GM10266 (cell line): ENCODE data around the gene DBN1.
A peak's percentile ranks its signal among the peaks of the same experiment; 100 is the strongest.

Experiments used
- DNase-seq: peaks from one replicate; pipeline ENCODE4 v3.0.0; 2012; ENCODE audit errors: extremely low spot score
- CTCF ChIP-seq: IDR thresholded peaks from 2 replicates; pipeline ENCODE4 v1.5.1; 2012; ENCODE audit warnings: mild to moderate bottlenecking, low read depth; ENCODE audit not compliant: control insufficient read depth, insufficient read depth; ENCODE audit errors: missing control alignments

The DBN1 gene

GRCh38 chr5:177498013-177498787, 24.8 kb upstream of the DBN1 start:
- no peak for TF ChIP-seq CTCF
- no peak for DNase-seq

GRCh38 chr5:177497292-177498012, 24.0 kb upstream of the DBN1 start, which contains the start of gene PDLIM7:
Gene PDLIM7, minus strand, starts transcription at chr5:177497604. Its CDS starts 1,092 bp downstream, at chr5:177496512.
- TF ChIP-seq CTCF: no peak

GRCh38 chr5:177496727-177497291, 23.4 kb upstream of the DBN1 start:
- peak; percentile 81 for DNase-seq

More at GRCh38 chr5:177497292-177498012, 24.0 kb upstream of the DBN1 start, which contains the start of gene PDLIM7:
- peak; percentile 98 for DNase-seq

GRCh38 chr5:177496070-177496726, 22.8 kb upstream of the DBN1 start:
- no peak for DNase-seq
- no peak for TF ChIP-seq CTCF

More at GRCh38 chr5:177496727-177497291, 23.4 kb upstream of the DBN1 start:
- no peak for TF ChIP-seq CTCF

GRCh38 chr5:177495243-177496060, 22.0 kb upstream of the DBN1 start:
- no peak for TF ChIP-seq CTCF
- no peak for DNase-seq
